Astrocyte (in vitro differentiated cells and primary cell): ENCODE data around the gene NAV2. TPM values are rescaled to one million over a fixed set of nuclear protein-coding genes. Genes with fewer than 3 reads are reported as not detected.
A peak's percentile ranks its signal among the peaks of the same experiment; 100 is the strongest.

ENCODE experiments used
- DNase-seq: peaks from one replicate; pipeline ENCODE4 v3.0.0-alpha.2; 2010; ENCODE audit warnings: low read depth
- FAIRE-seq: peaks from 2 replicates; lab custom pipeline; 2011; peaks lifted over from hg19 to GRCh38; lab: Jason Lieb, UNC
- H2AFZ ChIP-seq: 2 replicates; pipeline ENCODE4 v1.6.0; 2012; ENCODE audit warnings: low read depth, low read length, inconsistent platforms
- H3K27ac ChIP-seq: 2 replicates; pipeline ENCODE4 v1.5.1; 2011; ENCODE audit warnings: low read depth, low read length, inconsistent platforms
- H3K27me3 ChIP-seq: 2 replicates; pipeline ENCODE4 v1.6.0; 2011; ENCODE audit warnings: low read length, inconsistent platforms; ENCODE audit not compliant: insufficient read depth
- H3K36me3 ChIP-seq: 2 replicates; pipeline ENCODE4 v1.5.1; 2011; ENCODE audit warnings: low read length, inconsistent platforms; ENCODE audit not compliant: insufficient read depth
- H3K4me1 ChIP-seq: 2 replicates; pipeline ENCODE4 v1.5.1; 2011; ENCODE audit warnings: low read length, inconsistent platforms; ENCODE audit not compliant: insufficient read depth
- H3K4me2 ChIP-seq: 2 replicates; pipeline ENCODE4 v1.6.0; 2012; ENCODE audit warnings: low read length, inconsistent platforms
- H3K4me3 ChIP-seq: 2 replicates; pipeline ENCODE4 v1.5.1; 2011; ENCODE audit warnings: low read depth, mild to moderate bottlenecking, low read length, inconsistent platforms; ENCODE audit not compliant: insufficient read depth
- H3K79me2 ChIP-seq: 2 replicates; pipeline ENCODE4 v1.6.0; 2012; ENCODE audit warnings: mild to moderate bottlenecking, low read length, inconsistent platforms; ENCODE audit not compliant: insufficient read depth
- H3K9ac ChIP-seq: 2 replicates; pipeline ENCODE4 v1.6.0; 2012; ENCODE audit warnings: mild to moderate bottlenecking, low read length, inconsistent platforms
- H3K9me3 ChIP-seq: 2 replicates; pipeline ENCODE4 v1.5.1; 2012; ENCODE audit warnings: low read depth, mild to moderate bottlenecking, low read length, inconsistent platforms; ENCODE audit not compliant: insufficient read depth
- H4K20me1 ChIP-seq: 2 replicates; pipeline ENCODE4 v1.6.0; 2012; ENCODE audit warnings: low read length, inconsistent platforms; ENCODE audit not compliant: insufficient read depth
- H3K27ac Mint-ChIP-seq: one replicate; pipeline ENCODE4 v1.8.0; 2021; ENCODE audit warnings: mild to moderate bottlenecking, mixed read lengths; ENCODE audit not compliant: unreplicated experiment
- H3K27me3 Mint-ChIP-seq: one replicate; pipeline ENCODE4 v1.8.0; 2021; ENCODE audit warnings: low read depth, mixed read lengths; ENCODE audit not compliant: unreplicated experiment
- H3K36me3 Mint-ChIP-seq: one replicate; pipeline ENCODE4 v1.8.0; 2021; ENCODE audit warnings: low read depth, mixed read lengths; ENCODE audit not compliant: unreplicated experiment
- H3K4me1 Mint-ChIP-seq: one replicate; pipeline ENCODE4 v1.8.0; 2021; ENCODE audit warnings: low read depth, mixed read lengths; ENCODE audit not compliant: unreplicated experiment
- H3K4me3 Mint-ChIP-seq: one replicate; pipeline ENCODE4 v1.8.0; 2021; ENCODE audit warnings: mild to moderate bottlenecking, moderate library complexity, mixed read lengths; ENCODE audit not compliant: unreplicated experiment
- H3K9me3 Mint-ChIP-seq: one replicate; pipeline ENCODE4 v1.8.0; 2021; ENCODE audit warnings: mild to moderate bottlenecking, mixed read lengths; ENCODE audit not compliant: unreplicated experiment
- EZH2 ChIP-seq: IDR thresholded peaks from 2 replicates; pipeline ENCODE4 v1.6.1; 2012; ENCODE audit warnings: mild to moderate bottlenecking, low read length, inconsistent platforms; ENCODE audit not compliant: insufficient read depth
- total RNA-seq: library from RNA; stranded (reverse); gene quantifications from 2 replicates; pipeline ENCODE4 v1.2.1, GENCODE V29; 2021
- TF ChIP-seq, protein P1 (sequence below): IDR thresholded peaks from 2 replicates; pipeline ENCODE4 v1.5.1; 2011; ENCODE audit warnings: low read depth, mild to moderate bottlenecking, inconsistent platforms, low read length, moderate library complexity; ENCODE audit not compliant: insufficient read depth

NAV2 gene
- total RNA-seq, 1 donor from 2014 or later, result 20.6 TPM

- peak overlapping the region; percentile 75 for H3K27ac Mint-ChIP-seq
- H3K9ac ChIP-seq, result peak overlapping the region; percentile 25
- H3K27ac ChIP-seq, result peak overlapping the region; percentile 64
- H3K4me3 ChIP-seq, result no peak overlapping the region
- no peaks in the 10 kb centered on the region for H3K79me2 ChIP-seq
- H3K4me3 Mint-ChIP-seq, result no peak overlapping the region
- no peaks in the 10 kb centered on the region for H3K27me3 ChIP-seq
- H4K20me1 ChIP-seq, result no peaks in the 10 kb centered on the region
- TF ChIP-seq, protein P1, sequence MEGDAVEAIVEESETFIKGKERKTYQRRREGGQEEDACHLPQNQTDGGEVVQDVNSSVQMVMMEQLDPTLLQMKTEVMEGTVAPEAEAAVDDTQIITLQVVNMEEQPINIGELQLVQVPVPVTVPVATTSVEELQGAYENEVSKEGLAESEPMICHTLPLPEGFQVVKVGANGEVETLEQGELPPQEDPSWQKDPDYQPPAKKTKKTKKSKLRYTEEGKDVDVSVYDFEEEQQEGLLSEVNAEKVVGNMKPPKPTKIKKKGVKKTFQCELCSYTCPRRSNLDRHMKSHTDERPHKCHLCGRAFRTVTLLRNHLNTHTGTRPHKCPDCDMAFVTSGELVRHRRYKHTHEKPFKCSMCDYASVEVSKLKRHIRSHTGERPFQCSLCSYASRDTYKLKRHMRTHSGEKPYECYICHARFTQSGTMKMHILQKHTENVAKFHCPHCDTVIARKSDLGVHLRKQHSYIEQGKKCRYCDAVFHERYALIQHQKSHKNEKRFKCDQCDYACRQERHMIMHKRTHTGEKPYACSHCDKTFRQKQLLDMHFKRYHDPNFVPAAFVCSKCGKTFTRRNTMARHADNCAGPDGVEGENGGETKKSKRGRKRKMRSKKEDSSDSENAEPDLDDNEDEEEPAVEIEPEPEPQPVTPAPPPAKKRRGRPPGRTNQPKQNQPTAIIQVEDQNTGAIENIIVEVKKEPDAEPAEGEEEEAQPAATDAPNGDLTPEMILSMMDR, result no peak
- no peak for TF ChIP-seq EZH2
- peaks cover 50% of the 10 kb centered on the region for H3K4me1 Mint-ChIP-seq
- peaks cover 9% of the 10 kb centered on the region for H3K36me3 ChIP-seq
- no peak overlapping the region for H2AFZ ChIP-seq
- no peaks in the 10 kb centered on the region for H3K9me3 ChIP-seq
- H3K27me3 Mint-ChIP-seq, result no peaks in the 10 kb centered on the region
- DNase-seq (peak; percentile 97), FAIRE-seq (no peak)
- H3K4me2 ChIP-seq, result peak overlapping the region; percentile 61
- H3K36me3 Mint-ChIP-seq, result peaks cover 31% of the 10 kb centered on the region
- H3K4me1 ChIP-seq, result peaks cover 38% of the 10 kb centered on the region
- peaks cover 2% of the 10 kb centered on the region for H3K9me3 Mint-ChIP-seq
These were observed 381.1 kb downstream of the NAV2 start for GRCh38 chr11:20093775-20094174.

DNA sequence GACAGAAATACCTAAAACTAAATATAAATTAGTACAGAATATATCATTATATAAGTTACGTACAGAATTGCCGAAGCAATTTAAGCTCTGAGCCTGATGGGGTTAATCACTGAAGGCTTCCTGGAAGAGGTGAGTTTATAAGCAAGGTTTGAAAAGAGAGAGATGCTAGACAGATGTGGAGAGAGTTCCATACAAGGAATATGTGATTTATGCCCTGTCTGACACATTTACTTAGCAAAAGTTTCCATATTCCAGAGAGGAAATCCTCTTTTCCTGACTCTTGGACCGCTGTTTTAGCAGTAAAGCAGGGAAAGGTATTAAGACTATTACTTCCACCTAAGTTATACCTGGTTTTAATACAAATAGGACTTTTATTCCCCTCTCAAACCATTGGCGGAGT lies 382.6 kb downstream of the NAV2 start:
- Mint-ChIP-seq H3K27ac (no peak overlapping the region), H3K36me3 (peaks cover 39% of the 10 kb centered on the region), H3K9me3 (peaks cover 2% of the 10 kb centered on the region), H3K27me3 (no peaks in the 10 kb centered on the region), H3K4me1 (peaks cover 36% of the 10 kb centered on the region), H3K4me3 (no peak overlapping the region)
- Histone ChIP-seq H3K27me3 (no peaks in the 10 kb centered on the region), H2AFZ (no peak overlapping the region), H3K4me1 (peaks cover 44% of the 10 kb centered on the region), H3K36me3 (peaks cover 9% of the 10 kb centered on the region), H3K9ac (no peak overlapping the region), H3K79me2 (no peaks in the 10 kb centered on the region), H4K20me1 (no peaks in the 10 kb centered on the region), H3K4me2 (no peak overlapping the region), H3K4me3 (no peak overlapping the region), H3K9me3 (no peaks in the 10 kb centered on the region), H3K27ac (no peak overlapping the region)
- FAIRE-seq (no peak), DNase-seq (no peak)
- TF ChIP-seq, protein P1, result no peak
- TF ChIP-seq EZH2, result no peak

- peak overlapping the region; percentile 83 for H3K27ac Mint-ChIP-seq
- no peaks in the 10 kb centered on the region for H4K20me1 ChIP-seq
- no peak overlapping the region for H2AFZ ChIP-seq
- H3K27ac ChIP-seq, result peak overlapping the region; percentile 97
- H3K4me2 ChIP-seq, result peak overlapping the region; percentile 78
- H3K4me3 ChIP-seq, result peak overlapping the region; percentile 18
- no peak for TF ChIP-seq EZH2
- TF ChIP-seq, protein P1, result no peak
- H3K4me3 Mint-ChIP-seq, result no peak overlapping the region
- H3K36me3 Mint-ChIP-seq, result peaks cover 39% of the 10 kb centered on the region
- peaks cover 4% of the 10 kb centered on the region for H3K9me3 Mint-ChIP-seq
- FAIRE-seq (peak; percentile 63), DNase-seq (peak; percentile 99)
- H3K27me3 Mint-ChIP-seq, result no peaks in the 10 kb centered on the region
- H3K27me3 ChIP-seq, result no peaks in the 10 kb centered on the region
- H3K4me1 ChIP-seq, result peaks cover 41% of the 10 kb centered on the region
- peaks cover 9% of the 10 kb centered on the region for H3K36me3 ChIP-seq
- H3K4me1 Mint-ChIP-seq, result peaks cover 23% of the 10 kb centered on the region
- no peaks in the 10 kb centered on the region for H3K79me2 ChIP-seq
- H3K9me3 ChIP-seq, result no peaks in the 10 kb centered on the region
- peak overlapping the region; percentile 78 for H3K9ac ChIP-seq
These were observed 384.9 kb downstream of the NAV2 start for GRCh38 chr11:20097319-20098221.
